ENCODE data around the gene HIBCH. TPM values are rescaled to one million over a fixed set of nuclear protein-coding genes. Genes with fewer than 3 reads are reported as not detected.

Gene HIBCH
- total and polyA plus RNA-seq, 4 experiments from 2014 or later: 19.3 to 22.3 (median 19.8) TPM

- POLR2A ChIA-PET (ENCODE audit: partially characterized antibody): no interaction called here
- intact Hi-C loops (cut with micrococcal nuclease): no loop called here
- H3K9me3 Mint-ChIP-seq: peaks cover 5 to 18% (median 11%) of the 10 kb centered on the region in 8 donors
- peaks cover 0 to 12% of the 10 kb centered on the region in 2 donors for H3K36me3 Mint-ChIP-seq
- Histone ChIP-seq H3K4me1 (ENCODE audit: insufficient read depth, low read length) (no peaks in the 10 kb centered on the region), H3K4me3 (ENCODE audit: low read length in 2 of 2) (no peak overlapping the region), H3K9me3 (ENCODE audit: control insufficient read depth in 1 of 2, low read length in 2 of 2) (no peaks in the 10 kb centered on the region), H3K27me3 (ENCODE audit: insufficient read depth, low read length) (no peaks in the 10 kb centered on the region), H3K36me3 (ENCODE audit: insufficient read depth, low read length) (no peaks in the 10 kb centered on the region), H3K27ac (ENCODE audit: low read depth, low read length) (no peak overlapping the region)
- no peak overlapping the region for H3K4me3 Mint-ChIP-seq
- H3K4me1 Mint-ChIP-seq: no peaks in the 10 kb centered on the region
- peaks cover 4 to 12% of the 10 kb centered on the region in 2 donors for H3K27me3 Mint-ChIP-seq
- no peak for DNase-seq
- no peak overlapping the region for H3K27ac Mint-ChIP-seq
- CTCF ChIA-PET (ENCODE audit: partially characterized antibody): no interaction called here
Observed at GRCh38 chr2:190173392-190173791, 146.2 kb downstream of the HIBCH start.

- no peak overlapping the region for H3K4me3 Mint-ChIP-seq
- peaks cover 0 to 13% of the 10 kb centered on the region in 2 donors for H3K36me3 Mint-ChIP-seq
- no peak for DNase-seq
- Histone ChIP-seq H3K4me1 (ENCODE audit: insufficient read depth, low read length) (no peaks in the 10 kb centered on the region), H3K9me3 (ENCODE audit: control insufficient read depth in 1 of 2, low read length in 2 of 2) (no peaks in the 10 kb centered on the region), H3K4me3 (ENCODE audit: low read length in 2 of 2) (no peak overlapping the region), H3K36me3 (ENCODE audit: insufficient read depth, low read length) (no peaks in the 10 kb centered on the region), H3K27ac (ENCODE audit: low read depth, low read length) (no peak overlapping the region), H3K27me3 (ENCODE audit: insufficient read depth, low read length) (no peaks in the 10 kb centered on the region)
- H3K4me1 Mint-ChIP-seq: no peaks in the 10 kb centered on the region
- intact Hi-C loops (cut with micrococcal nuclease): no loop called here
- ChIA-PET POLR2A (ENCODE audit: partially characterized antibody) (no interaction called here), CTCF (ENCODE audit: partially characterized antibody) (no interaction called here)
- H3K27ac Mint-ChIP-seq: no peak overlapping the region
- peaks cover 5 to 29% (median 19%) of the 10 kb centered on the region in 8 donors for H3K9me3 Mint-ChIP-seq
- H3K27me3 Mint-ChIP-seq: no peaks in the 10 kb centered on the region
Observed at GRCh38 chr2:190170673-190171072, 149.0 kb downstream of the HIBCH start.

GRCh38 chr2:190169221-190170072 lies 150.2 kb downstream of the HIBCH start:
- POLR2A ChIA-PET (ENCODE audit: partially characterized antibody): no interaction called here
- DNase-seq: no peak
- intact Hi-C loops (cut with micrococcal nuclease): no loop called here
- no peaks in the 10 kb centered on the region for H3K36me3 ChIP-seq (ENCODE audit: insufficient read depth, low read length)
- CTCF ChIA-PET (ENCODE audit: partially characterized antibody): no interaction called here
- H3K27me3 ChIP-seq (ENCODE audit: insufficient read depth, low read length): no peaks in the 10 kb centered on the region
- no peak overlapping the region for H3K27ac ChIP-seq (ENCODE audit: low read depth, low read length)
- peaks cover 0 to 13% of the 10 kb centered on the region in 2 donors for H3K36me3 Mint-ChIP-seq
- no peak overlapping the region for H3K27ac Mint-ChIP-seq
- H3K9me3 Mint-ChIP-seq: peaks cover 7 to 31% (median 22%) of the 10 kb centered on the region in 8 donors
- no peak overlapping the region for H3K4me3 ChIP-seq (ENCODE audit: low read length in 2 of 2)
- no peak overlapping the region for H3K4me3 Mint-ChIP-seq
- no peaks in the 10 kb centered on the region for H3K4me1 Mint-ChIP-seq
- no peaks in the 10 kb centered on the region for H3K27me3 Mint-ChIP-seq
- H3K4me1 ChIP-seq (ENCODE audit: insufficient read depth, low read length): no peaks in the 10 kb centered on the region
- H3K9me3 ChIP-seq (ENCODE audit: control insufficient read depth in 1 of 2, low read length in 2 of 2): no peaks in the 10 kb centered on the region

GRCh38 chr2:190167702-190168101 lies 151.9 kb downstream of the HIBCH start:
- H3K27ac Mint-ChIP-seq: no peak overlapping the region
- ChIA-PET POLR2A (ENCODE audit: partially characterized antibody) (no interaction called here), CTCF (ENCODE audit: partially characterized antibody) (no interaction called here)
- no peak for DNase-seq
- peaks cover 0 to 7% of the 10 kb centered on the region in 2 donors for H3K36me3 Mint-ChIP-seq
- no peaks in the 10 kb centered on the region for H3K4me1 ChIP-seq (ENCODE audit: insufficient read depth, low read length)
- H3K27me3 Mint-ChIP-seq: no peaks in the 10 kb centered on the region
- peaks cover 5 to 31% (median 16%) of the 10 kb centered on the region in 8 donors for H3K9me3 Mint-ChIP-seq
- H3K4me1 Mint-ChIP-seq: no peaks in the 10 kb centered on the region
- H3K9me3 ChIP-seq (ENCODE audit: control insufficient read depth in 1 of 2, low read length in 2 of 2): no peaks in the 10 kb centered on the region
- H3K4me3 Mint-ChIP-seq: no peak overlapping the region
- H3K4me3 ChIP-seq (ENCODE audit: low read length in 2 of 2): no peak overlapping the region
- H3K27me3 ChIP-seq (ENCODE audit: insufficient read depth, low read length): no peaks in the 10 kb centered on the region
- no peak overlapping the region for H3K27ac ChIP-seq (ENCODE audit: low read depth, low read length)
- H3K36me3 ChIP-seq (ENCODE audit: insufficient read depth, low read length): no peaks in the 10 kb centered on the region
- intact Hi-C loops (cut with micrococcal nuclease): no loop called here

- Mint-ChIP-seq H3K27ac (no peak overlapping the region), H3K36me3 (peaks cover 0 to 7% of the 10 kb centered on the region in 2 donors), H3K4me3 (no peak overlapping the region), H3K27me3 (no peaks in the 10 kb centered on the region), H3K9me3 (peaks cover 3 to 31% (median 16%) of the 10 kb centered on the region in 8 donors), H3K4me1 (no peaks in the 10 kb centered on the region)
- H3K4me3 ChIP-seq (ENCODE audit: low read length in 2 of 2): no peak overlapping the region
- H3K27ac ChIP-seq (ENCODE audit: low read depth, low read length): no peak overlapping the region
- no peaks in the 10 kb centered on the region for H3K36me3 ChIP-seq (ENCODE audit: insufficient read depth, low read length)
- POLR2A ChIA-PET (ENCODE audit: partially characterized antibody): no interaction called here
- H3K4me1 ChIP-seq (ENCODE audit: insufficient read depth, low read length): no peaks in the 10 kb centered on the region
- intact Hi-C loops (cut with micrococcal nuclease): no loop called here
- CTCF ChIA-PET (ENCODE audit: partially characterized antibody): no interaction called here
- H3K27me3 ChIP-seq (ENCODE audit: insufficient read depth, low read length): no peaks in the 10 kb centered on the region
- no peak for DNase-seq
- H3K9me3 ChIP-seq (ENCODE audit: control insufficient read depth in 1 of 2, low read length in 2 of 2): no peaks in the 10 kb centered on the region
Observed at GRCh38 chr2:190165491-190165890, 154.1 kb downstream of the HIBCH start.

- H3K36me3 Mint-ChIP-seq: no peaks in the 10 kb centered on the region
- no peak overlapping the region for H3K4me3 ChIP-seq (ENCODE audit: low read length in 2 of 2)
- H3K27ac Mint-ChIP-seq: no peak overlapping the region
- ChIA-PET CTCF (ENCODE audit: partially characterized antibody) (no interaction called here), POLR2A (ENCODE audit: partially characterized antibody) (no interaction called here)
- H3K36me3 ChIP-seq (ENCODE audit: insufficient read depth, low read length): no peaks in the 10 kb centered on the region
- H3K4me3 Mint-ChIP-seq: no peak overlapping the region
- no peaks in the 10 kb centered on the region for H3K27me3 Mint-ChIP-seq
- no peak overlapping the region for H3K27ac ChIP-seq (ENCODE audit: low read depth, low read length)
- H3K9me3 Mint-ChIP-seq: peaks cover 0 to 19% (median 8%) of the 10 kb centered on the region in 8 donors
- H3K4me1 Mint-ChIP-seq: no peaks in the 10 kb centered on the region
- H3K27me3 ChIP-seq (ENCODE audit: insufficient read depth, low read length): no peaks in the 10 kb centered on the region
- H3K9me3 ChIP-seq (ENCODE audit: control insufficient read depth in 1 of 2, low read length in 2 of 2): no peaks in the 10 kb centered on the region
- H3K4me1 ChIP-seq (ENCODE audit: insufficient read depth, low read length): no peaks in the 10 kb centered on the region
- no peak for DNase-seq
- intact Hi-C loops (cut with micrococcal nuclease): no loop called here
Observed at GRCh38 chr2:190162851-190163250, 156.8 kb downstream of the HIBCH start.

GRCh38 chr2:190159453-190159852 lies 160.2 kb downstream of the HIBCH start:
- ChIA-PET CTCF (ENCODE audit: partially characterized antibody) (interaction anchor here (1.4 kb wide), 1 partner anchor 11 kb away, joined by 3 read pairs; no protein-coding TSS in a partner anchor), POLR2A (ENCODE audit: partially characterized antibody) (no interaction called here)
- Mint-ChIP-seq H3K4me3 (no peak overlapping the region), H3K9me3 (no peaks in the 10 kb centered on the region), H3K36me3 (no peaks in the 10 kb centered on the region), H3K27me3 (peaks cover 0 to 1% of the 10 kb centered on the region in 2 donors), H3K4me1 (no peaks in the 10 kb centered on the region), H3K27ac (no peak overlapping the region)
- Histone ChIP-seq H3K4me3 (ENCODE audit: low read length in 2 of 2) (no peak overlapping the region), H3K27ac (ENCODE audit: low read depth, low read length) (no peak overlapping the region), H3K27me3 (ENCODE audit: insufficient read depth, low read length) (no peaks in the 10 kb centered on the region), H3K36me3 (ENCODE audit: insufficient read depth, low read length) (no peaks in the 10 kb centered on the region), H3K4me1 (ENCODE audit: insufficient read depth, low read length) (no peaks in the 10 kb centered on the region), H3K9me3 (ENCODE audit: control insufficient read depth in 1 of 2, low read length in 2 of 2) (no peaks in the 10 kb centered on the region)
- intact Hi-C loops (cut with micrococcal nuclease): no loop called here
- DNase-seq: no peak

Data from CD4-positive, alpha-beta memory T cell (primary cell).